IMR-90 (cell line): ENCODE results near the gene AMBRA1. TPM values are rescaled to one million over a fixed set of nuclear protein-coding genes. Genes with fewer than 3 reads are reported as not detected.

ENCODE experiments used
- ATAC-seq: fragments of 200-7000 bp; cut with Tn5 transposase; 2 replicates; pipeline ENCODE4 v1.9.1; 2020; ENCODE audit warnings: low read depth, mild to moderate bottlenecking, moderate library complexity
- BruUV-seq: library from RNA; stranded (reverse); fragments of 400-500 nt; replicated peaks from 2 replicates; lab custom pipeline; 2021; lab: Mats Ljungman, UMichigan
- CTCF ChIA-PET: fragments of 300-600 bp; formaldehyde crosslinking; extraction: SDS; loops from one replicate; lab custom pipeline; 2021; ENCODE audit warnings: antibody characterized with exemption; lab: Yijun Ruan, JAX
- POLR2A ChIA-PET: fragments of 300-600 bp; sonication (Branson Sonifier 250); formaldehyde crosslinking; loops from one replicate; lab custom pipeline; 2022; ENCODE audit warnings: antibody characterized with exemption; ENCODE audit not compliant: unreplicated experiment; lab: Charles Lee
- DNase-seq: peaks from one replicate; pipeline ENCODE4 v3.0.0; 2013
- H2AFZ ChIP-seq: replicated peaks from 2 replicates; pipeline ENCODE3; 2013; ENCODE audit warnings: low read length, mild to moderate bottlenecking; ENCODE audit not compliant: poor library complexity
- H2AK5ac ChIP-seq: 2 replicates; pipeline ENCODE4 v1.6.1; 2013; ENCODE audit warnings: low read depth, low read length, inconsistent platforms
- H2AK9ac ChIP-seq: replicated peaks from 2 replicates; pipeline ENCODE3; 2013; ENCODE audit warnings: mild to moderate bottlenecking, low read depth, low read length, moderate library complexity; ENCODE audit not compliant: poor library complexity
- H2BK120ac ChIP-seq: 2 replicates; pipeline ENCODE4 v1.6.1; 2013; ENCODE audit warnings: low read depth, low read length, inconsistent platforms
- H2BK15ac ChIP-seq: 3 replicates; pipeline ENCODE4 v1.6.1; 2013; ENCODE audit warnings: low read depth, low read length, inconsistent platforms
- H2BK20ac ChIP-seq: 2 replicates; pipeline ENCODE4 v1.6.1; 2013; ENCODE audit warnings: low read depth, mild to moderate bottlenecking, inconsistent platforms, low read length, moderate library complexity
- H2BK5ac ChIP-seq: 2 replicates; pipeline ENCODE4 v1.6.1; 2013; ENCODE audit warnings: mild to moderate bottlenecking, low read depth, low read length, inconsistent platforms; ENCODE audit not compliant: poor library complexity, severe bottlenecking
- H3K14ac ChIP-seq: replicated peaks from 2 replicates; pipeline ENCODE4 v1.6.1; 2013; ENCODE audit warnings: low read depth, low read length, inconsistent platforms
- H3K18ac ChIP-seq: 2 replicates; pipeline ENCODE4 v1.6.1; 2013; ENCODE audit warnings: low read depth, low read length, control low read depth
- H3K23ac ChIP-seq: 2 replicates; pipeline ENCODE4 v1.6.1; 2013; ENCODE audit warnings: low read depth, low read length, inconsistent platforms
- H3K27ac ChIP-seq: 2 replicates; pipeline ENCODE4 v1.5.1; 2013; ENCODE audit warnings: mild to moderate bottlenecking, control low read depth, low read length; ENCODE audit not compliant: insufficient read depth
- H3K27me3 ChIP-seq: 2 replicates; pipeline ENCODE4 v1.6.1; 2013; ENCODE audit warnings: low read length; ENCODE audit not compliant: control insufficient read depth, insufficient read depth
- H3K36me3 ChIP-seq: 2 replicates; pipeline ENCODE4 v1.6.1; 2013; ENCODE audit warnings: low read length, mixed read lengths; ENCODE audit not compliant: control insufficient read depth, insufficient read depth
- H3K4ac ChIP-seq: 2 replicates; pipeline ENCODE4 v1.6.1; 2013; ENCODE audit warnings: low read depth, low read length, inconsistent platforms
- H3K4me1 ChIP-seq: 2 replicates; pipeline ENCODE4 v1.6.1; 2013; ENCODE audit warnings: low read length, mixed read lengths; ENCODE audit not compliant: control insufficient read depth, insufficient read depth
- H3K4me2 ChIP-seq: 2 replicates; pipeline ENCODE4 v1.6.1; 2013; ENCODE audit warnings: low read depth, mild to moderate bottlenecking, control low read depth, low read length, moderate library complexity
- H3K4me3 ChIP-seq: 2 replicates; pipeline ENCODE4 v1.5.1; 2013; ENCODE audit warnings: low read depth, mild to moderate bottlenecking, control low read depth, low read length, moderate library complexity; ENCODE audit not compliant: insufficient read depth
- H3K56ac ChIP-seq: 2 replicates; pipeline ENCODE4 v1.6.1; 2013; ENCODE audit warnings: low read length, inconsistent platforms; ENCODE audit not compliant: insufficient read depth; ENCODE audit errors: extremely low read depth
- H3K79me1 ChIP-seq, 2 experiments: 2 replicates each; pipeline ENCODE4 v1.6.1; 2013; ENCODE audit warnings: low read length in 2 of 2, inconsistent platforms in 1 of 2, low read depth in 1 of 2
- H3K9ac ChIP-seq: 2 replicates; pipeline ENCODE4 v1.6.1; 2013; ENCODE audit warnings: low read depth, low read length, control low read depth
- H3K9me1 ChIP-seq: 2 replicates; pipeline ENCODE4 v1.6.1; 2013; ENCODE audit warnings: low read length, inconsistent platforms; ENCODE audit not compliant: insufficient read depth
- H3K9me3 ChIP-seq: 2 replicates; pipeline ENCODE4 v1.6.1; 2013; ENCODE audit warnings: low read length; ENCODE audit not compliant: control insufficient read depth, insufficient read depth
- H4K20me1 ChIP-seq: 2 replicates; pipeline ENCODE4 v1.6.1; 2013; ENCODE audit warnings: low read length, inconsistent platforms; ENCODE audit not compliant: insufficient read depth
- H4K5ac ChIP-seq: 2 replicates; pipeline ENCODE4 v1.6.1; 2013; ENCODE audit warnings: mild to moderate bottlenecking, low read depth, low read length, control low read depth
- H4K8ac ChIP-seq, 2 experiments: 2 replicates each; pipeline ENCODE4 v1.6.1; 2013; ENCODE audit warnings: low read depth in 2 of 2, low read length in 2 of 2, control low read depth in 1 of 2, inconsistent platforms in 1 of 2
- H4K91ac ChIP-seq: 2 replicates; pipeline ENCODE4 v1.6.1; 2013; ENCODE audit warnings: low read depth, low read length, inconsistent platforms; ENCODE audit not compliant: insufficient read depth
- BHLHE40 ChIP-seq: fragments of 150-350 bp; IDR thresholded peaks from 2 replicates; pipeline ENCODE4 v1.6.1; 2016; ENCODE audit warnings: mild to moderate bottlenecking, low read depth, low read length
- CEBPB ChIP-seq: IDR thresholded peaks from 2 replicates; pipeline ENCODE4 v1.6.1; 2012; ENCODE audit warnings: low read depth, low read length, improper control_type of control experiment
- CHD1 ChIP-seq: IDR thresholded peaks from 2 replicates; pipeline ENCODE4 v1.6.1; 2012; ENCODE audit warnings: low read depth, low read length, improper control_type of control experiment
- CTCF ChIP-seq: conservative IDR thresholded peaks from 2 replicates; pipeline ENCODE4 v1.5.1; 2012; ENCODE audit warnings: mild to moderate bottlenecking, low read depth, low read length, improper control_type of control experiment
- ELK1 ChIP-seq: fragments of 150-350 bp; IDR thresholded peaks from 2 replicates; pipeline ENCODE4 v1.6.1; 2016; ENCODE audit warnings: low read depth, mild to moderate bottlenecking, low read length, moderate library complexity, borderline replicate concordance
- FOS ChIP-seq: fragments of 150-350 bp; IDR thresholded peaks from 2 replicates; pipeline ENCODE4 v1.6.1; 2016; ENCODE audit warnings: low read depth, low read length
- MAFK ChIP-seq: IDR thresholded peaks from 2 replicates; pipeline ENCODE4 v1.6.1; 2012; ENCODE audit warnings: low read depth, low read length, improper control_type of control experiment
- MXI1 ChIP-seq: IDR thresholded peaks from 2 replicates; pipeline ENCODE4 v1.6.1; 2012; ENCODE audit warnings: low read depth, mild to moderate bottlenecking, low read length, moderate library complexity, borderline replicate concordance
- NFE2L2 ChIP-seq: fragments of 150-350 bp; IDR thresholded peaks from 2 replicates; pipeline ENCODE4 v1.6.1; 2016; ENCODE audit warnings: low read depth, mild to moderate bottlenecking, low read length
- POLR2A ChIP-seq: IDR thresholded peaks from 2 replicates; pipeline ENCODE4 v1.6.1; 2012; ENCODE audit warnings: mild to moderate bottlenecking, low read depth, low read length
- RAD21 ChIP-seq: IDR thresholded peaks from 2 replicates; pipeline ENCODE4 v1.6.1; 2012; ENCODE audit warnings: low read length, improper control_type of control experiment
- RCOR1 ChIP-seq: IDR thresholded peaks from 2 replicates; pipeline ENCODE4 v1.6.1; 2012; ENCODE audit warnings: mild to moderate bottlenecking, low read length, improper control_type of control experiment; ENCODE audit not compliant: insufficient replicate concordance
- RFX5 ChIP-seq: IDR thresholded peaks from 2 replicates; pipeline ENCODE4 v1.8.0; 2012; ENCODE audit warnings: low read depth, mild to moderate bottlenecking, low read length, moderate library complexity
- SMC3 ChIP-seq: fragments of 150-350 bp; IDR thresholded peaks from 2 replicates; pipeline ENCODE4 v1.6.1; 2016; ENCODE audit warnings: low read depth, mild to moderate bottlenecking, antibody characterized with exemption, low read length, moderate library complexity
- USF2 ChIP-seq: fragments of 150-350 bp; IDR thresholded peaks from 2 replicates; pipeline ENCODE4 v1.6.1; 2017; ENCODE audit warnings: mild to moderate bottlenecking, antibody characterized with exemption, low read length, low read depth
- WGBS, 2 experiments: methylation state at CpG; one replicate each; pipeline versions ENCODE4 v1.1.5 to v1.1.7; 2013; ENCODE audit warnings: missing lambda C conversion rate in 2 of 2; ENCODE audit not compliant: insufficient read length in 1 of 2; ENCODE audit errors: extremely low coverage in 2 of 2; 5-methylcytosine and 5-hydroxymethylcytosine counted together
- dilution Hi-C: fragments of 300-500 bp; cut with HindIII; formaldehyde crosslinking; loops from one replicate; pipeline ENCODE4 v1.14.3; 2018; ENCODE audit warnings: low sequenced_read_pairs; ENCODE audit not compliant: unreplicated experiment
- in situ Hi-C: fragments of 300-500 bp; cut with MboI; formaldehyde crosslinking; loops from 3 replicates; pipeline ENCODE4 v1.14.3; 2019; ENCODE audit warnings: low sequenced_read_pairs, inconsistent platforms, mixed read lengths
- intact Hi-C: fragments of 100-400 bp; cut with micrococcal nuclease; formaldehyde crosslinking; loops from 2 replicates; pipeline ENCODE4 v1.10.0; 2022
- polyA plus RNA-seq, 3 experiments: library from polyadenylated mRNA; depleted of rRNA; stranded (reverse); fragments of >200 nt; gene quantifications; 2 replicates each; pipeline ENCODE4 v1.2.3, GENCODE V29; 2012; ENCODE audit warnings: low replicate concordance in 1 of 3
- total RNA-seq: library from RNA; depleted of rRNA; stranded (reverse); fragments of >200 nt; gene quantifications from 2 replicates; pipeline ENCODE4 v1.2.3, GENCODE V29; 2012

The AMBRA1 gene
- total and polyA plus RNA-seq, 2 of the 4 experiments (the other 2 are of a cell fraction): 9.4 to 18.3 TPM

- Histone ChIP-seq H4K91ac (no peak overlapping the region), H3K27me3 (no peaks in the 10 kb centered on the region), H2BK20ac (no peak overlapping the region), H3K36me3 (peaks cover 10% of the 10 kb centered on the region), H3K14ac (no peak overlapping the region), H2AK5ac (no peak overlapping the region), H3K4me1 (peaks cover 5% of the 10 kb centered on the region), H3K18ac (no peak overlapping the region), H3K9me3 (no peaks in the 10 kb centered on the region), H2BK15ac (no peak overlapping the region), H3K79me1 (peaks cover 3 to 38% of the 10 kb centered on the region in 2 experiments; a peak in 3 of 4 replicates), H2BK120ac (no peak overlapping the region), H4K20me1 (peaks cover 14% of the 10 kb centered on the region; the same call in 1 of the 2 replicates), H3K23ac (peak overlapping the region; percentile 31; the same call in 1 of the 2 replicates), H3K4me2 (no peak overlapping the region; the same call in 1 of the 2 replicates), H3K9ac (no peak overlapping the region), H3K4ac (no peak overlapping the region), H2BK5ac (no peak overlapping the region), H4K8ac (no peak overlapping the region), H3K9me1 (peaks cover 2% of the 10 kb centered on the region; the same call in 1 of the 2 replicates), H3K27ac (no peak overlapping the region), H2AK9ac (no peak overlapping the region), H3K56ac (no peak overlapping the region), H3K4me3 (no peak overlapping the region), H2AFZ (no peak overlapping the region), H4K5ac (no peak overlapping the region)
- ATAC-seq (peak; percentile 69), DNase-seq (peak; percentile 20)
- WGBS, 2 experiments: 30% methylated on average over 2 of the region's 4 CpGs; no CpG with 5 or more reads in 1 of the 2 experiments
- ChIA-PET CTCF (interaction anchor here (0.6 to 2.0 kb wide), 3 partner anchors 31 to 66 kb away, joined by 3 to 9 read pairs (median 4); no protein-coding TSS in a partner anchor), POLR2A (no interaction called here)
- intact Hi-C loops: loop anchor here (2.0 kb wide), 3 partner anchors 13 to 47 kb away; no protein-coding TSS in a partner anchor
- dilution Hi-C loops: no loop called here
- BruUV-seq: no TSS peak
- in situ Hi-C loops: no loop called here
- TF ChIP-seq BHLHE40 (no peak), POLR2A (no peak), FOS (no peak), CEBPB (no peak), RFX5 (no peak), ELK1 (no peak), RCOR1 (no peak), MAFK (no peak), MXI1 (no peak), RAD21 (no peak), SMC3 (no peak), CTCF (no peak), NFE2L2 (no peak), CHD1 (no peak), USF2 (no peak)
These were observed 102.0 kb downstream of the AMBRA1 start for GRCh38 chr11:46491661-46492330.
